GM12872 (cell line): ENCODE results near the gene PARD3B.

Experiments used
- CTCF ChIP-seq: IDR thresholded peaks from 3 replicates; pipeline ENCODE4 v1.5.1; 2011; ENCODE audit warnings: low read depth, mild to moderate bottlenecking, low read length, moderate library complexity; ENCODE audit not compliant: insufficient read depth

PARD3B gene

GRCh38 chr2:204544961-204545860 lies at the start of gene PARD3B:
PARD3B (plus strand) TSS chr2:204545475; CDS start chr2:204546000, 525 bp downstream.
- no peak for TF ChIP-seq CTCF

- TF ChIP-seq CTCF: no peak
These were observed 48.5 kb upstream of the PARD3B start for GRCh38 chr2:204496779-204497178.

- TF ChIP-seq CTCF: no peak
These were observed 47.4 kb upstream of the PARD3B start for GRCh38 chr2:204497855-204498254.

GRCh38 chr2:204498291-204498690 lies 47.0 kb upstream of the PARD3B start:
- no peak for TF ChIP-seq CTCF

GRCh38 chr2:204503869-204504268 lies 41.4 kb upstream of the PARD3B start:
- TF ChIP-seq CTCF: no peak

- TF ChIP-seq CTCF: no peak
These were observed 40.7 kb upstream of the PARD3B start for GRCh38 chr2:204504594-204504993.

- no peak for TF ChIP-seq CTCF
These were observed 39.8 kb upstream of the PARD3B start for GRCh38 chr2:204505488-204505887.
